Measurements from ENCODE around the gene TDRD15. TPM values are rescaled to one million over a fixed set of nuclear protein-coding genes. Genes with fewer than 3 reads are reported as not detected.
"Not testable (repeated sequence)": the region's sequence is repeated elsewhere in the genome, so short reads cannot be mapped to it uniquely, and the experiment has no call there.

Gene TDRD15
- total RNA-seq, 4 donors from 2014 or later = 0.73 TPM; not detected in 3

DNA sequence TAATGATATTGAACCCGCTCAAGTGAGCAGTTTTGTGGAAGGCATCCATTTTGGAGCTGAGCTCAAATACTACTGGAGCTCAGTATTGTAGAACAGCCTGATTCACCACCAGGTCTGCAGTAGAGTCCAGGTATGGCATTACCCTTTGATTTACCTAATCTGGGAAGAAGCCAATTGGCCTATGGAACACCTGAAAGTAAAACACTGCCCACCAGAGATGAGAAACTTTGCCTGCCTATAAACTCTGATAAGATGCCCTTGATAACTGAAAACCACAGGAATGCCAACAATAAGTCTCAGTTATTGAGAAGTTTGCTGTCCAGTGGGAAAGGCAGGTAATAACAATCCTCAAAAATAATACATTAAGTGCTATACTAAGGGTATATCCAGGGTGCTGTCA lies 25.5 kb upstream of the TDRD15 start:
- WGBS, 2 donors (ENCODE audit: low coverage in 1 of 2) = no CpG with 5 or more reads among the region's 1 CpG
- H3K4me3 ChIP-seq = no peak overlapping the region
- TF ChIP-seq, protein P1, sequence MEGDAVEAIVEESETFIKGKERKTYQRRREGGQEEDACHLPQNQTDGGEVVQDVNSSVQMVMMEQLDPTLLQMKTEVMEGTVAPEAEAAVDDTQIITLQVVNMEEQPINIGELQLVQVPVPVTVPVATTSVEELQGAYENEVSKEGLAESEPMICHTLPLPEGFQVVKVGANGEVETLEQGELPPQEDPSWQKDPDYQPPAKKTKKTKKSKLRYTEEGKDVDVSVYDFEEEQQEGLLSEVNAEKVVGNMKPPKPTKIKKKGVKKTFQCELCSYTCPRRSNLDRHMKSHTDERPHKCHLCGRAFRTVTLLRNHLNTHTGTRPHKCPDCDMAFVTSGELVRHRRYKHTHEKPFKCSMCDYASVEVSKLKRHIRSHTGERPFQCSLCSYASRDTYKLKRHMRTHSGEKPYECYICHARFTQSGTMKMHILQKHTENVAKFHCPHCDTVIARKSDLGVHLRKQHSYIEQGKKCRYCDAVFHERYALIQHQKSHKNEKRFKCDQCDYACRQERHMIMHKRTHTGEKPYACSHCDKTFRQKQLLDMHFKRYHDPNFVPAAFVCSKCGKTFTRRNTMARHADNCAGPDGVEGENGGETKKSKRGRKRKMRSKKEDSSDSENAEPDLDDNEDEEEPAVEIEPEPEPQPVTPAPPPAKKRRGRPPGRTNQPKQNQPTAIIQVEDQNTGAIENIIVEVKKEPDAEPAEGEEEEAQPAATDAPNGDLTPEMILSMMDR (IDR thresholded peaks at IDR 0.05) = no peak
- TF ChIP-seq EP300 (IDR thresholded peaks at IDR 0.05) (no peak), POLR2AphosphoS5 (IDR thresholded peaks at IDR 0.05) (no peak), POLR2A (IDR thresholded peaks at IDR 0.05) (no peak)
- H3K36me3 ChIP-seq = no peaks in the 10 kb centered on the region
- ATAC-seq = no peak
- no peaks in the 10 kb centered on the region for H3K9me3 ChIP-seq
- H3K27ac ChIP-seq = no peak overlapping the region
- peaks cover 0 to 5% (median 4%) of the 10 kb centered on the region in 3 donors for H3K4me1 ChIP-seq
- no peaks in the 10 kb centered on the region for H3K27me3 ChIP-seq

DNA sequence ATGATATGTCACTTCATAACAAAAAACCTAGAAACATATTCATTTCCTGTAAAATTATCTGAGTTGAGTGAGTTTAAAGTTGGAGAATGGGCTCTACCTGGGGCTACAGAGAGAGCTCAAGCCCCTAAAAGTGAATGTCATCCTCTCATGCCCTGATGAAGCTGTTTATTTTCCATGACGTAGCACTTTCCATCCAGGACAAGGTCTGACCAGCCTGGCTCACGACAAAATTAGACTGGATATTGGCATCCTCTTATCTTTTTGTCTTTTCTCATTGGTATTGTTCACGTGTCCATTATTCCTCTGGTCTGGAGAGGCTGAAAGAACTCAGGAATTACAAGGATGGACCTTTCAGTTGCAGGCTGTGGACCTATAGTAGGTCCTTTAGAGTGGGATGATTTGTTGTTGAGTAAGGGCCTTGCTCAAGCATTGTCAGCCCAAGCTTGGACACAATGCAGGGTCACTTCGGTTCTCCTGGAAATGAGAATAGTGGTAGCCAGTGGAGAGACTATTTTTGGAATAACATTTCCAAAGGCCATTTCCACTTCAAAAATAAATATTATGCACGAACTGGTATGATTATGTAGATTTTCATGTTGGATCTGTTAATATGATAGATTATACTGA lies 24.4 kb upstream of the TDRD15 start:
- Histone ChIP-seq H3K4me1 (peaks cover 0 to 5% (median 4%) of the 10 kb centered on the region in 3 donors), H3K9me3 (no peaks in the 10 kb centered on the region), H3K4me3 (no peak overlapping the region), H3K27ac (no peak overlapping the region), H3K36me3 (no peaks in the 10 kb centered on the region), H3K27me3 (no peaks in the 10 kb centered on the region)
- no peak for ATAC-seq
- no peak for TF ChIP-seq EP300 (IDR thresholded peaks at IDR 0.05)
- TF ChIP-seq POLR2AphosphoS5 (IDR thresholded peaks at IDR 0.05) = no peak
- no peak for TF ChIP-seq POLR2A (IDR thresholded peaks at IDR 0.05)
- WGBS, 2 donors (ENCODE audit: low coverage in 1 of 2) = 42 to 48% methylated on average over 5 of the region's 5 CpGs

DNA sequence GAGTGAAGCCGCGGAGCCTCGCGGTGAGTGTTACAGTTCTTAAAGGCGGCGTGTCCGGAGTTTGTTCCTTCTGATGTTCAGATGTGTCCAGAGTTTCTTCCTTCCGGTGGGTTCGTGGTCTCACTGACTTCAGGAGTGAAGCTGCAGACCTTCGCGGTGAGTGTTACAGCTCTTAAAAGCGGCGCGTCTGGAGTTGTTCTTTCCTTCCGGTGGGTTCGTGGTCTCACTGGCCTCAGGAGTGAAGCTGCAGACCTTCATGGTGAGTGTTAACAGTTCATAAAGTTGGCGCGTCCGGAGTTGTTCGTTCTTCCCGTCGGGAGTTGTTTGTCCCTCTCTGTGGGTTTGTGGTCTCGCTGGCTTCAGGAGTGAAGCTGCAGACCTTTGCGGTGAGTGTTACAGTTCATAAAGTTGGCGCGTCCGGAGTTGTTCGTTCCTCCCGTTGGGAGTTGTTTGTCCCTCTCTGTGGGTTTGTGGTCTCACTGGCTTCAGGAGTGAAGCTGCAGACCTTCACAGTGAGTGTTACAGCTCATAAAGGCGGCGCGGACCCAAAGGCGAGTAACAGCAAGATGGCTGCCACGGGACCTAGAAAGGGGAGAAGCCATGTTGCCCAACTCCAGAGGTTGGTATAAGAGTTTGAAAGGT lies 22.1 kb upstream of the TDRD15 start:
- not testable (repeated sequence) for H3K27me3 ChIP-seq, H3K36me3 ChIP-seq, ATAC-seq, H3K9me3 ChIP-seq, H3K4me3 ChIP-seq, H3K27ac ChIP-seq, H3K4me1 ChIP-seq
- 94 to 98% methylated on average over 7 to 33 of the region's 34 CpGs for WGBS, 2 donors (ENCODE audit: low coverage in 1 of 2)

DNA sequence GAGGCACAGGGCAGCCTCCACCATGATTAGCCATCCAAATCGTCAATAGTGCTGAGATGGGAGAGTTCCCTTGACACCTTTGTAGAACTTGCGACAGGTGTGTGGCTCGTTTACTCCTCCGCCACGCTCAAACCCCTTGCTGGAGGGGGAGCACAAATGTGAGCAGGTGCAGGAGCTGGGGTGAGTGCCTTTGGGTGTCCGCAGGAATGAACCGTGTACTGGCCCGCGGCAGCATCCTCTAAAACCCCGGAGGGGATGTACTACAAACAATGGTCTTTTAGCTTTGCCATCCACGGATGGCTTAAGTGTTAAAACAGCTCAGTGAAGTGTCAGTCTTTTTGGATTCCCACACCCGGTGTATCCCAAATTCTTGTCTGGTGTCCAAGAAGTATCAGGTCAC lies 21.4 kb upstream of the TDRD15 start:
- no peak overlapping the region for H3K27ac ChIP-seq
- no peak overlapping the region for H3K4me3 ChIP-seq
- WGBS, 2 donors (ENCODE audit: low coverage in 1 of 2) = 86 to 90% methylated on average over 4 to 7 of the region's 12 CpGs
- TF ChIP-seq EP300 (IDR thresholded peaks at IDR 0.05) (no peak), POLR2A (IDR thresholded peaks at IDR 0.05) (no peak), POLR2AphosphoS5 (IDR thresholded peaks at IDR 0.05) (no peak)
- TF ChIP-seq, protein P1 (IDR thresholded peaks at IDR 0.05) = no peak
- no peaks in the 10 kb centered on the region for H3K27me3 ChIP-seq
- H3K4me1 ChIP-seq = peaks cover 0 to 5% (median 4%) of the 10 kb centered on the region in 3 donors
- H3K36me3 ChIP-seq = no peaks in the 10 kb centered on the region
- no peaks in the 10 kb centered on the region for H3K9me3 ChIP-seq
- ATAC-seq = no peak

DNA sequence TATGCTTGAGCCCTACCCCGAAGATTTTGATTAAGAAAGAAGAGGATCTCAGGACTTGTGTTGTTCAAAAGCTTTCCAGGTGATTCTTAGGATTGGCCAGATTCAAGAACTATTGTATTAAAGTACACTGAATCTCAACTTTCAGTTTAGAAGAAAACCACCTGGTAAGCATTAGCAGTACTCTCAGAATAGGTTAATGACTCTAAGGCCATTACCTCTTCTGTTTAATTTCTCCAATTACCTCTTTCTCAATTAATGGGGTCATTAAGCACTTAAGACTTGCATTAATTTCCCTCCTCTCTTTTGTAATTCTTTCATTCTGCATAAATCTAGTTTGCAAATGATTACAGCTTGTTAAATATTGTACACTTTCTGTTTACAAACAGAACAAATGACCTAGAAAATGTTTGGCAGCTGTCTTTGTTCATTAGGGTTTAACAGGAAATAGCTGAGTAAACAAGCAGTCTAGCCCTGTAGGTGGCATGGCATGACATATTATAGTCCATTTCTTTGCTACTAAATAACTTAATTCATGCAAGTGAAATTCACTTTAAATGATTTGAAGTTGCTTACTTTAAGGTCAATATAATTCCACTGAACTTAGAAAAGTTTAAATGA lies 20.4 kb upstream of the TDRD15 start:
- Histone ChIP-seq H3K4me1 (peaks cover 0 to 5% (median 4%) of the 10 kb centered on the region in 3 donors), H3K36me3 (no peaks in the 10 kb centered on the region), H3K4me3 (no peak overlapping the region), H3K27me3 (no peaks in the 10 kb centered on the region), H3K27ac (no peak overlapping the region), H3K9me3 (no peaks in the 10 kb centered on the region)
- WGBS, 2 donors (ENCODE audit: low coverage in 1 of 2) = 64 to 67% methylated on average over 1 of the region's 1 CpG
- TF ChIP-seq POLR2AphosphoS5 (IDR thresholded peaks at IDR 0.05) (no peak), EP300 (IDR thresholded peaks at IDR 0.05) (no peak), POLR2A (IDR thresholded peaks at IDR 0.05) (no peak)
- TF ChIP-seq, protein P1 (IDR thresholded peaks at IDR 0.05) = no peak
- no peak for ATAC-seq
